Spleen (tissue), 7 donors: Measurements from ENCODE around the gene IFI27L1.

ENCODE experiments used
- POLR2A ChIP-seq, 3 donors: fragments of 450-650 bp; IDR thresholded peaks; one replicate each; pipeline ENCODE4 v1.5.1; 2017; ENCODE audit warnings: antibody characterized with exemption in 3 of 3, mild to moderate bottlenecking in 1 of 3
- POLR2AphosphoS5 ChIP-seq, 3 donors: sonication (generic); formaldehyde crosslinking; IDR thresholded peaks; one replicate each; pipeline ENCODE4 v1.5.1; 2017; ENCODE audit warnings: antibody characterized with exemption in 3 of 3
- TF ChIP-seq, protein P1 (sequence below), 11 experiments: fragments of 200-600 bp in 7 of 11; fragments of 450-650 bp in 4 of 11; sonication (generic) in 4 of 11; IDR thresholded peaks in 8 of 11; conservative IDR thresholded peaks in 3 of 11; 1 replicate in 7 of 11; 2 replicates in 4 of 11; pipeline versions ENCODE4 v1.4.0 to v1.8.0; 2016 to 2021; ENCODE audit warnings: antibody characterized with exemption in 11 of 11, inconsistent platforms in 4 of 11, mild to moderate bottlenecking in 1 of 11
- donor health status: DM: no; HTN: no; CAD: no; lungs with moderate emphysema.
- donor health status: DM: no; HTN: no; CAD: no.
- donor health status: DM: no; HTN: no; CAD: no.

DNA sequence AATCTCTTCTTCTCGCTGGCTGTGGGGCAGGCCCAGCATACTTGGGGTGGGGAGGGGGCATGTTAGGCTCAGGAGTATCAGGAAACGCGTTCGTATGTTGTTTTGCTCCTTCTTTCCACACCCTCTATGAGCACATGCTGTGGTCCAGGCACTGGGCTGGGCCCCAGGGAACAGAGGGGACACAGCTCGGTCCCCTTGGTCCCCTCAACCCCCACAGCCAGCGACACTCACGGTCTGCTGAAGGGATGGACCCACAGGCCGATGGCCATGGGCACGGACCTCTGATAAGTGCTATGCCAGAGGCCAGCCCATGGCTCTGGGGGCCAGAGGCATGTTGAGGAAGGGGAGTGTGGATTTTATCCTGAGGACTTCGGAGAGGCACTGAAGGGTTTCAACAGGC lies 35.6 kb downstream of the IFI27L1 start:
- TF ChIP-seq POLR2A (IDR thresholded peaks at IDR 0.05) (no peak), POLR2AphosphoS5 (IDR thresholded peaks at IDR 0.05) (peak in 2 of 3 donors; percentile 61 to 70)
- TF ChIP-seq, protein P1, sequence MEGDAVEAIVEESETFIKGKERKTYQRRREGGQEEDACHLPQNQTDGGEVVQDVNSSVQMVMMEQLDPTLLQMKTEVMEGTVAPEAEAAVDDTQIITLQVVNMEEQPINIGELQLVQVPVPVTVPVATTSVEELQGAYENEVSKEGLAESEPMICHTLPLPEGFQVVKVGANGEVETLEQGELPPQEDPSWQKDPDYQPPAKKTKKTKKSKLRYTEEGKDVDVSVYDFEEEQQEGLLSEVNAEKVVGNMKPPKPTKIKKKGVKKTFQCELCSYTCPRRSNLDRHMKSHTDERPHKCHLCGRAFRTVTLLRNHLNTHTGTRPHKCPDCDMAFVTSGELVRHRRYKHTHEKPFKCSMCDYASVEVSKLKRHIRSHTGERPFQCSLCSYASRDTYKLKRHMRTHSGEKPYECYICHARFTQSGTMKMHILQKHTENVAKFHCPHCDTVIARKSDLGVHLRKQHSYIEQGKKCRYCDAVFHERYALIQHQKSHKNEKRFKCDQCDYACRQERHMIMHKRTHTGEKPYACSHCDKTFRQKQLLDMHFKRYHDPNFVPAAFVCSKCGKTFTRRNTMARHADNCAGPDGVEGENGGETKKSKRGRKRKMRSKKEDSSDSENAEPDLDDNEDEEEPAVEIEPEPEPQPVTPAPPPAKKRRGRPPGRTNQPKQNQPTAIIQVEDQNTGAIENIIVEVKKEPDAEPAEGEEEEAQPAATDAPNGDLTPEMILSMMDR (IDR thresholded peaks at IDR 0.05 in 8 of 11, conservative IDR thresholded peaks at IDR 0.05 in 3 of 11), result no peak
